GM19193 (cell line): Measurements from ENCODE around the gene AFF3.

Experiments
- POLR2A ChIP-seq: IDR thresholded peaks from 4 replicates; pipeline ENCODE4 v1.6.1; 2011; ENCODE audit not compliant: insufficient read depth, insufficient read length; ENCODE audit errors: extremely low read depth

Gene AFF3

GRCh38 chr2:99868260-99868659 is 274.1 kb downstream of the AFF3 start:
- TF ChIP-seq POLR2A: no peak

- no peak for TF ChIP-seq POLR2A
Measured at GRCh38 chr2:99867770-99868169, 274.6 kb downstream of the AFF3 start.

GRCh38 chr2:99865818-99866676 is 276.3 kb downstream of the AFF3 start:
- TF ChIP-seq POLR2A: no peak

- TF ChIP-seq POLR2A: no peak
Measured at GRCh38 chr2:99864561-99865553, 277.5 kb downstream of the AFF3 start.

GRCh38 chr2:99863903-99864270 is 278.5 kb downstream of the AFF3 start:
- TF ChIP-seq POLR2A: no peak

- TF ChIP-seq POLR2A: no peak
Measured at GRCh38 chr2:99863236-99863902, 279.0 kb downstream of the AFF3 start.

- no peak for TF ChIP-seq POLR2A
Measured at GRCh38 chr2:99862566-99862965, 279.8 kb downstream of the AFF3 start.

- TF ChIP-seq POLR2A: no peak
Measured at GRCh38 chr2:99861376-99861760, 281.0 kb downstream of the AFF3 start.

GRCh38 chr2:99860720-99861375 is 281.5 kb downstream of the AFF3 start:
- TF ChIP-seq POLR2A: no peak

GRCh38 chr2:99858951-99859596 is 283.3 kb downstream of the AFF3 start:
- TF ChIP-seq POLR2A: no peak

GRCh38 chr2:99857867-99858444 is 284.4 kb downstream of the AFF3 start:
- no peak for TF ChIP-seq POLR2A

GRCh38 chr2:99857372-99857771 is 285.0 kb downstream of the AFF3 start:
- no peak for TF ChIP-seq POLR2A

- TF ChIP-seq POLR2A: no peak
Measured at GRCh38 chr2:99856119-99856518, 286.3 kb downstream of the AFF3 start.

GRCh38 chr2:99854236-99854852 is 288.0 kb downstream of the AFF3 start:
- TF ChIP-seq POLR2A: no peak

- TF ChIP-seq POLR2A: no peak
Measured at GRCh38 chr2:99852956-99853355, 289.4 kb downstream of the AFF3 start.
